ENCODE results near the gene KAT14.
A peak's percentile ranks its signal among the peaks of the same experiment; 100 is the strongest.
"Not testable (repeated sequence)": the region's sequence is repeated elsewhere in the genome, so short reads cannot be mapped to it uniquely, and the experiment has no call there.

The KAT14 gene

DNA sequence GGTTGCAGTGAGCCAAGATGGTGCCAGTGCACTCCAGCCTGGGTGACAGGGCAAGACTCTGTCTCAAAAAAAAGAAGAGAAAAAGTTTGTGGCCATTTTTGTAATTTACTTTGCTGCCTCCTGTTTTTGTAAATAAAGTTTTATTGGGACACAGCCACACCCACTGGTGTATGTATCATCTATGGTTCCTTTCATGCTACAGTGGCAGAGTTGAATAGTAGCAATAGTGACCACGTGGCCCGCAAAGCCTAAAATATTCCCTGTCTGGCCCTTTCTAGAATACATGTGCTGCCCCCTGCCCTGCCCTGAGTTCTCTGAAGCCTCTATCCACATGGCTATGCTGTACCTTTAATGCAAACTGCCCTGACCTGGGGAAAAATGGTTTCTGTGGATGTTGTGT, 75.3 kb downstream of the KAT14 start:
- in situ Hi-C loops (cut with HindIII; ENCODE audit: low sequenced_read_pairs): no loop called here
- H3K4me3 ChIP-seq (ENCODE audit: low read depth, low read length): no peak overlapping the region
- TF ChIP-seq, protein P1, sequence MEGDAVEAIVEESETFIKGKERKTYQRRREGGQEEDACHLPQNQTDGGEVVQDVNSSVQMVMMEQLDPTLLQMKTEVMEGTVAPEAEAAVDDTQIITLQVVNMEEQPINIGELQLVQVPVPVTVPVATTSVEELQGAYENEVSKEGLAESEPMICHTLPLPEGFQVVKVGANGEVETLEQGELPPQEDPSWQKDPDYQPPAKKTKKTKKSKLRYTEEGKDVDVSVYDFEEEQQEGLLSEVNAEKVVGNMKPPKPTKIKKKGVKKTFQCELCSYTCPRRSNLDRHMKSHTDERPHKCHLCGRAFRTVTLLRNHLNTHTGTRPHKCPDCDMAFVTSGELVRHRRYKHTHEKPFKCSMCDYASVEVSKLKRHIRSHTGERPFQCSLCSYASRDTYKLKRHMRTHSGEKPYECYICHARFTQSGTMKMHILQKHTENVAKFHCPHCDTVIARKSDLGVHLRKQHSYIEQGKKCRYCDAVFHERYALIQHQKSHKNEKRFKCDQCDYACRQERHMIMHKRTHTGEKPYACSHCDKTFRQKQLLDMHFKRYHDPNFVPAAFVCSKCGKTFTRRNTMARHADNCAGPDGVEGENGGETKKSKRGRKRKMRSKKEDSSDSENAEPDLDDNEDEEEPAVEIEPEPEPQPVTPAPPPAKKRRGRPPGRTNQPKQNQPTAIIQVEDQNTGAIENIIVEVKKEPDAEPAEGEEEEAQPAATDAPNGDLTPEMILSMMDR (IDR thresholded peaks at IDR 0.05; ENCODE audit: low read depth, low read length, missing control alignments): no peak

DNA sequence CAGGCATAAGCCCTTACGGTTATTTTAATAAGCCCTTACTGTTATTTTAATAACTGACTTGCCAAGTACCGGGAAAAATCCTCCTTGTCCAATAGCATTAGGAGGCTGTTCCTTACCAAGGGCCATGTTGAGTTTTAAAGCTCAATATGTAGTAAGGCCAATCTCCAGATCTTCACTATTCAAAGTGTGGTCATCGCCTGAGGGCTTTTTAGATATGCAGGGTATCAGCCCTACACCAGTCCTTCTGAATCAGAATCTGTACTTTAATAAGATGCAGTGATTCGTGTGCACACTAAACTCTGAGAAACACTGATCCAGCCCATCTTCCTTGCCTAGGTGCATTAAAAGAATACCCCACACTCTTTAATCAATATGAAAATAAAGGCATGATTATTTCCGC, 77.9 kb downstream of the KAT14 start:
- in situ Hi-C loops (cut with HindIII; ENCODE audit: low sequenced_read_pairs): no loop called here
- no peak overlapping the region for H3K4me3 ChIP-seq (ENCODE audit: low read depth, low read length)
- TF ChIP-seq, protein P1 (IDR thresholded peaks at IDR 0.05; ENCODE audit: low read depth, low read length, missing control alignments): no peak
- no peak for DNase-seq (ENCODE audit: low read depth)

More for the DNA sequence above, 75.3 kb downstream of the KAT14 start:
- DNase-seq (ENCODE audit: low read depth): no peak

DNA sequence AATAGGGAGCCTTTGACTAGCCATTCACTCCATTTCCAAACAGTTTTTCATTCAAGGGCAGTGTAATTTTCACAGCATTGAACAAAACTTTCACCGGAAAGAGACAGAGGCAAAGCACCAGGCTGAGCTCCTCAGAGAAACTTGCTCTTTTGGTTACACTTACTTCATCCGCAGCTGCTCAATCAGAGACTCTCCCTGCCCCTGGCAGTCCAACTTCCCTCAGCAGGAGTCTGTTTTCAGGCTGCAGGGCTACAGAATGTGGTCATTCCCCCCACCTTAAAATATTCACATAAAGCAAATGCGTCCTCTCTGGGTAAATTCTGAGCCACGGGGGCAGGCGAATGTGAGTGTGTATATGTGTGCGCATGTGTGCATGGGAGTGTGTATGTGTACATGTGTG, 80.6 kb downstream of the KAT14 start:
- in situ Hi-C loops (cut with HindIII; ENCODE audit: low sequenced_read_pairs): no loop called here
- TF ChIP-seq, protein P1 (IDR thresholded peaks at IDR 0.05; ENCODE audit: low read depth, low read length, missing control alignments): no peak
- DNase-seq (ENCODE audit: low read depth): no peak
- no peak overlapping the region for H3K4me3 ChIP-seq (ENCODE audit: low read depth, low read length)

DNA sequence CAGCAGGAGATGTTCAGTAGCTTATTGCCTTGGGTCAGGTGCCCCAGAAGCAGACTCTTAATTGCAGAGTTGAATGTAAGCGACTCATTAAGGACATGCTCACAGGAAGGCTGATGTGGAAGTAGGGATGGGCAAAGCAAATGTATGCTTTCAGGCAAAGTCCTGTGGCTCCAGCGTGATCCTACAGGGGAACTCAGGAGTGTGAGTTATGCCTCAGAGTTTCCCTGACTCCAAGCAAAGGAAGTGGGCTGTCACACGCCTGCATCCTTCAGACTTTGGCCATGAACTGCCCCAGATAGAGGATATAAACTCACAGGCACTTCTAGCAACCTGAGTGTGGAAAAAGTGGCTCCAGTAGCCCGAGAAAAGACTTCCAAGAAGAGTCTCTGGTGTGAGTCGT, 85.7 kb downstream of the KAT14 start:
- TF ChIP-seq, protein P1 (IDR thresholded peaks at IDR 0.05; ENCODE audit: low read depth, low read length, missing control alignments): no peak
- DNase-seq (ENCODE audit: low read depth): no peak

DNA sequence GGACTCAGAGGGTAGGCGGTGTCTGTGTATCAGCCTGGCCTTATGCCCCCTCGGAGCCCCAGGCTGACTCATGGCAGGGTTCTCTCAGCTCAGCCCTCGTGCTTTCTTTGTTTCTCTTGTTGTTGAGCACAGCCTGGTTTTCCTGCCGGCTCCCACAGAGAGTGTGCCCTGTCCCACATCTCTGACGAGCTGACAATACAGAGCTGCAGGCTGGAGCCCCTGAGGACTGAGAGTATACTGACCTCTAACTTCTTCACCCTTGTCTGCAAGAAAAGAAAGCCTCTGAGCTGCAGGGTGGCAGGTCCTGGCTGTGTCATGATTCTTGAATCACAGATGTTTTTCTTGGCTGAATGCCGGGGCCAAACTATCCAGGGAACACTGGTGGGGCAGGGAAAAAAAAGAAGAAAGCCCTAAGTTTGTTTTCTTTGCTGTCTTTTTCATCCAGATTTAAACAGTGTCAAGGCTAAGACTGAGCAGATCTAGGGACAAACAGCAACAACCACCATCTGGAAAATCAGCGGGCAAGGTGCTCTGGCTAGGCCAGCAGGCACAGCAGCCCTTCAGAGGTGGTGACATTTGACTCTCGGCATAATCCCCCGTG, 87.4 kb downstream of the KAT14 start:
- DNase-seq (ENCODE audit: low read depth): peak; percentile 9
- H3K4me3 ChIP-seq (ENCODE audit: low read depth, low read length): no peak overlapping the region

More for the DNA sequence above, 85.7 kb downstream of the KAT14 start:
- no peak overlapping the region for H3K4me3 ChIP-seq (ENCODE audit: low read depth, low read length)
- in situ Hi-C loops (cut with HindIII; ENCODE audit: low sequenced_read_pairs): no loop called here

DNA sequence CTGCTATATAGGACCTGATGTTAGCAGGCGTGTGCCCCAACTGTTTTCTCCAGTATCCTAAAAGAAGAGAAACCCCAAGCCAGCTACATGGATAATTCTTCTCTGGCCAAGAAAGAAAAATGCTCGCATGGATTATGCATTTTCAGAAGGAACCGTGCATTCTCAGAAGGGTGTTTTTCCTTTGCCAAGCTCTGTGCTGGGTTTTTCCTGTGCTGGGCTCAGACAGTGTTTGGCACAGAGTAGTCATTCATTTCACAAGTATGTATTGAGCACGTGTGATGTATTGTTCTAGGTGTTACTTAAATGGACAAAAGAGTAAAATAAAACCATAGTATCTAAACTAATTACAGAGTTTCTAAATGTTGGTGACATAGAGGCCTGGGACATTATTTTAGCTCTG, 88.0 kb downstream of the KAT14 start:
- no peak overlapping the region for H3K4me3 ChIP-seq (ENCODE audit: low read depth, low read length)
- DNase-seq (ENCODE audit: low read depth): no peak
- TF ChIP-seq, protein P1 (IDR thresholded peaks at IDR 0.05; ENCODE audit: low read depth, low read length, missing control alignments): no peak
- in situ Hi-C loops (cut with HindIII; ENCODE audit: low sequenced_read_pairs): no loop called here

More for the DNA sequence above, 87.4 kb downstream of the KAT14 start:
- in situ Hi-C loops (cut with HindIII; ENCODE audit: low sequenced_read_pairs): no loop called here
- TF ChIP-seq, protein P1 (IDR thresholded peaks at IDR 0.05; ENCODE audit: low read depth, low read length, missing control alignments): no peak

DNA sequence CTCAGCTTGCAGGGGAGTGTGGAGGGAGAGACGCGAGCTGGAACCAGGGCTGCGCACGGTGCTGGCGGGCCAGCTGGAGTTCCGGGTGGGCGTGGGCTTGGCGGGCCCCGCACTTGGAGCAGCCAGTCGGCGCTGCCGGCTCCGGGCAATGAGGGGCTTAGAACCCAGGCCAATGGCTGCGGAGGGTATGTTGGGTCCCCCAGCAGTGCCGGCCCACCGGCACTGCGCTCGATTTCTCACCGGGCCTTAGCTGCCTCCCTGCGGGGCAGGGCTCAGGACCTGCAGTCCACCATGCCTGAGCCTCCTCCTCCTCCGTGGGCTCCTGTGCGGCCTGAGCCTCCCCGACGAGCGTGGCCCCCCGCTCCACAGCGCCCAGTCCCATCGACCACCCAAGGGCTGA, 89.1 kb downstream of the KAT14 start:
- H3K4me3 ChIP-seq (ENCODE audit: low read depth, low read length); in situ Hi-C loops (cut with HindIII; ENCODE audit: low sequenced_read_pairs); DNase-seq (ENCODE audit: low read depth): not testable (repeated sequence)
